Activated T-cell treated with anti-CD3 and anti-CD28 coated beads for 48 hours (primary cell): ENCODE measurements around the gene MMP25.

ENCODE experiments used
- DNase-seq: peaks from one replicate; pipeline ENCODE4 v3.0.0-alpha.2; 2020; ENCODE audit warnings: low read depth

Gene MMP25, protein sequence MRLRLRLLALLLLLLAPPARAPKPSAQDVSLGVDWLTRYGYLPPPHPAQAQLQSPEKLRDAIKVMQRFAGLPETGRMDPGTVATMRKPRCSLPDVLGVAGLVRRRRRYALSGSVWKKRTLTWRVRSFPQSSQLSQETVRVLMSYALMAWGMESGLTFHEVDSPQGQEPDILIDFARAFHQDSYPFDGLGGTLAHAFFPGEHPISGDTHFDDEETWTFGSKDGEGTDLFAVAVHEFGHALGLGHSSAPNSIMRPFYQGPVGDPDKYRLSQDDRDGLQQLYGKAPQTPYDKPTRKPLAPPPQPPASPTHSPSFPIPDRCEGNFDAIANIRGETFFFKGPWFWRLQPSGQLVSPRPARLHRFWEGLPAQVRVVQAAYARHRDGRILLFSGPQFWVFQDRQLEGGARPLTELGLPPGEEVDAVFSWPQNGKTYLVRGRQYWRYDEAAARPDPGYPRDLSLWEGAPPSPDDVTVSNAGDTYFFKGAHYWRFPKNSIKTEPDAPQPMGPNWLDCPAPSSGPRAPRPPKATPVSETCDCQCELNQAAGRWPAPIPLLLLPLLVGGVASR

DNA sequence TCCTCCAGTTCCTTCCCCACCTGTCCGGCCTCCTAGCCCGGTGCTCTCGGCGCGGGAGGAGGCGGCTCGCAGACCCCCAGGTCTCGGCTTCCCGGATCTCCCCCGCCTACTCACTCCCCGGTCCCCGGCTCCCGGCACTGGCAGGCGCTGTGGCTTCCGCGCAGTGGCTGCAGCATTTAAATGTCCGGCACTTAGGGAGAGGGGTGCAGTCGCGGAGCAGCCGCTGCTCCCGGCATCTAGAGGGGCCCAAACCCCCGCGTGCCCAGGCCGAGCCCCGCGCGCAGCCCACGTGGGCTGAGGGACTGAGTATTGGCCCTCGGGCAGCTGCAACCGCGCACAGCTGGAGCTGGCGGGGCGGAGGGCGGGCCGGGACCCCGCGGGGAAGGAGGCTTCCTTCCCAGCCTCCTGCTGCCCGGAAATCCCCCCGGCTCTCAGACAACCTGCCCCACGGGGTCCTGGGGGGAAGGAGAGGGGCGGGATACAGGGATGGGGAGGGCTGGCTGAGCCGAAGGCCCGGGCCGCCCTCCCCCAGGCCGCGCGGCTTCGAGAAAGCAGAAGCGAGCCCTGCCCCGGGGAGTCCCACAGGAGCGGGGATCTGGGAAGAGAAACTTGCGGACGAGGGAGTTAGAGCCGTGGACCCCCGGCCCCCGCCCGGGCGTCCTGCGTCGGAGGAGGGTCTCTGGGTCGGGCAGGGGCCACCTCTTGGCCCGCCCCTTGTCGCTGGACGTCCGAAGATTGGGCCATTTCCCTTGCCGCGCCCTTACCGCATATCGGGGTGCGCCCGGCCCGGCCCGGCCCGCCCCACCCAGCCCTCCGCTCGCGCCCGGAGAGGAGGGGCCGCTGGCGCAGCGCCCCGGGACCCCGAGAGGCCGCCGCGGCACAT lies at the start of gene MMP25:
TSS of gene MMP25 (plus strand) at position 804 of the 883 bp plus-strand sequence. CDS start 357 bp downstream, outside the sequence.
- DNase-seq = no peak

GRCh38 chr16:2999929-3000328 lies 46.4 kb upstream of the MMP25 start:
- DNase-seq = no peak

GRCh38 chr16:3000540-3000939 lies 45.8 kb upstream of the MMP25 start:
- no peak for DNase-seq

- DNase-seq = no peak
Observed at GRCh38 chr16:3001316-3001715, 45.0 kb upstream of the MMP25 start.

DNA sequence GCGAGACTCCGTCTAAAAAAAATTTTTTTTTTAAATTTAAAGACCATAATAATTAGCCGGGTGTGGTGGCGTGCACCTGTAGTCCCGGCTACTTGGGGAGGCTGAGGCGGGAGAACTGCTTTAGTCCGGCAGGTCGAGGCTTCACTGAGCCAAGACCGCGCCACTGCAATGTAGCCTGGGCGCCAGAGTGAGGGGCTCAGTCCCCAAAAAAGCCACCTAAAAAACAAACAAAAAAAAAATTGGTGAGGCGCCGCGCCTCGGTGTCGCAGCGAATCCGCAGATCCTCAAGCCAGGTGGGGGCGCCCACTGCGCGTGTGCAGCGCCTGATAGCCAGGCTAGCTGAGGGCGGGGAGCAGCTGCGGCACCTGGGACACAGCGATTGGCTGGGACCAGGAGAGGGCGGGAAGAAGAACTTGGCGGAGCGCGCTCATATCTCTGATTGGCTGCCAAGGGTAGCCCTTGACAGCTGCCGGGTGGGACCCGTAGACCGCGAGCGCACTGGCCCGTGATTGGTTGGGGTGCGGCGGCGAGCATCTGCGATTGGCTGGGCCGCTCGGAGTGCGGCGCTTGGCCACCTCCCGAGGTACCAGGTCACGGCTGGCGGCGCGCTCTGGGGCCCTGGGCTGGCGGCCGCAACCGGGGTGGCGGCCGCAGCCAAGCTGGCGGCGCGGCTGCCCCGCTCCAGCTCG lies 42.6 kb upstream of the MMP25 start:
- peak; percentile 96 for DNase-seq

DNA sequence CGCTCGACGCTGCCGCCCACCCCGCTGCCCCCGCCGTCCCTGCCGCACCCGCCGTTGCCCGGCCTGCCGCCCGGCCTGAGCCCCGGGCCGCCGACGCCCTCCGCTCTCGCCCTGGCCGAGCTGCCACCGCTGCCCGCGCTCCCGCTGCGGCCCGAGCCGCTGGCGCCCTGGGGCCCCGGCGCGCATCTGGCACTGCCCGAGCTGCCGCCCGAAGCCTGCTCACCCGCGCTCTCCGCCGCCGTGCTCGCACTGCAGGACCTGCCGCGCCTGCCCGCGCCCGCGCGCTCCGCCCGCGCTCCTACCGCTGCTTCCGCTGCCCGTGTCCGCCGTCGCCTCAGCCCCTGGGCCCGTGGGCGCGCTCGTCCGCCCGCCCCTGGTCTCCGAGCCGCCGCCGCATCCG lies 42.0 kb upstream of the MMP25 start:
- no peak for DNase-seq

DNA sequence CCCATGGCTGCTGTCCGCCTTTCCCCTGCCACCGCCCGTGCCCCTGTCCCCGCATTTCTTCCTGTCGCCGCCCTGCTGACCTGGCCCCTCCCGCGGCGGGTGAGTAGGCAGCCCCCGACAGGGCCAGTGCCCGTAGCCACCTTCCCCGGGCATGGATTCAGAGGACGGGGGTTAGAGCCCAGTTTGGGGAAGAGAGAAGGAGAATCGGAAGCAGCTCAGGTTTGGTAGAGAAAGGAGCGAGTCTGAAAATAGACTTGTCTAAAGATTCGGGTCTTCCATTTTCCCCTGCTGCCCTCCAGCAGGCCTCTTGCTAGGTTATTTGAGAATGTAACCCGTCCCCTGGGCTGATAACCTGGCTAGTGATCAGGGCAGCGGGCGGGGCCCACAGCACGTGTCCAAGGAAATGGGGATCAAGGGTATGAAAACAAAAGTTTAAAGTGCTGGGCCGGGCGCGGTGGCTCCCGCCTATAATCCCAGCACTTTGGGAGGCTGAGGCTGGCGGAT lies 41.5 kb upstream of the MMP25 start:
- no peak for DNase-seq

GRCh38 chr16:3007059-3007956 lies 39.1 kb upstream of the MMP25 start:
- DNase-seq = no peak

- DNase-seq = no peak
Observed at GRCh38 chr16:3007957-3008689, 38.2 kb upstream of the MMP25 start.

- no peak for DNase-seq
Observed at GRCh38 chr16:3008690-3009037, 37.7 kb upstream of the MMP25 start.

- DNase-seq = no peak
Observed at GRCh38 chr16:3009568-3010390, 36.6 kb upstream of the MMP25 start.

DNA sequence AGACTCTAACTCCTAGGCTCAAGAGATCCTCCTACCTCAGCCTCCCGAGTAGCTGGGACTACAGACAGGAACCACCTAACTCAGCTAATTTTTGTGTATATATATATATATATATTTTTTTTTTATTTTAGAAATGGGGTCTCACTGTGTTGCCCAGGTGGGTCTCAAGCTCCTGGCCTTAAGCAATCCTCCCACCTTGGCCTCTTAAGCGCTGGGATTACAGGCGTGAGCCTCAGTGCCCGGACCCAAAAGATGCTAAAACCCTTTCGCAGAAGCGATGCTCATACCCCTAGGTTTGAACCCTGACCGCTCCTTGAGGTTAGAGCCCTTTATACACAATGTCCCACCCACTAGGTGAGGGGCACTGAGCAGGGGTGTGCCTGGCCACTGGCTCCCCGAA lies 35.9 kb upstream of the MMP25 start:
- no peak for DNase-seq

GRCh38 chr16:3012246-3012645 lies 34.1 kb upstream of the MMP25 start:
- no peak for DNase-seq

DNA sequence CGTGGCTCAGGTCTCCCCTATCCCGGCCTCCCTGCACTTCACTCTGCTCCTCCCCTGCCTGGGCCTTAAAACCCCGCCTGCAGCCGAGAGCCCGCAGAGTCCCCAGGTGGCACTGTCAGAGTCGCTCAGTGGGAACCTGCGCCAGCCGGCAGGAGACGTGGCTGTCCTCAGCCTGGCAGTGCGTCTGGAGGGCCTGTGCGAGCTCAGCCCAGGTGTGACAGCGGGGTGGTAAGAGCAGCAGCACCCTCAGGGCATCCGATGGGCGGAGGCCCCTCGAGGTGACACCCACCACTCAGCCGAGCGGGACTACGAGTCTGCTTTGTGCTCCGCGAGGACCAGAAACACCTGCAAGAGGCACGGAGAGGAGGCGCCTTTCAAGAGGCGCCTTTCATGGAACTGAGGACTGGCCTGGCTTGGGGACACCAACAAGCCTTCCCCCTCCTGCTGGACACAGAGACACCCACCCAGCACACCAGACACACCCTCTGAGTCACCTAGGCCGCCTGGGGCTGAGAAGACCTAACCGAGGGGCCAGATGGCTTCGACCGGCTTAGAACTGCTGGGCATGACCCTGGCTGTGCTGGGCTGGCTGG lies 33.4 kb upstream of the MMP25 start, which contains the start of gene CLDN9:
TSS of gene CLDN9 (plus strand) at position 96 of the 593 bp plus-strand sequence. CDS start at position 536, 440 bp downstream.
- DNase-seq = no peak

- DNase-seq = no peak
Observed at GRCh38 chr16:3013491-3013951, 32.8 kb upstream of the MMP25 start.

GRCh38 chr16:3013998-3014690 lies 32.2 kb upstream of the MMP25 start:
- no peak for DNase-seq

DNA sequence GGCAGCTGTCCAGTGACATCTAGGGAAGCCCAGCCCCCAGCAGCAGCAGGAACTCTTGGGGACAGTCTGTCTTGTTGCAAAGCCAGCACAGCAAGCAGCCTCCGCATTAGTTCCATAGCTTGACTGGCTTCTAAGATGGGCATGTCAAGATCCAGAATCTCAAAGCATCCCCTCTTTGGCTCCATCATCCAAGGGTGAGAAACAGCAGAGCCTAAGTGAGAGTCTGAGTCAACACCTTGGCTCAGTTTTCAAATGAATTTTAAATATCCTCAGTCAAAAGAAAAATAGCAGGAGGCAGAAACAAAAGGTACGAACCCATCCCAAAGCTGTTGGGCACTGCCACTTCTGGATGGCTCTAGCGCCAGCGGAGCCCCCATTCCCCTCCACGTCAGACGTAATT lies 31.4 kb upstream of the MMP25 start:
- DNase-seq = no peak

DNA sequence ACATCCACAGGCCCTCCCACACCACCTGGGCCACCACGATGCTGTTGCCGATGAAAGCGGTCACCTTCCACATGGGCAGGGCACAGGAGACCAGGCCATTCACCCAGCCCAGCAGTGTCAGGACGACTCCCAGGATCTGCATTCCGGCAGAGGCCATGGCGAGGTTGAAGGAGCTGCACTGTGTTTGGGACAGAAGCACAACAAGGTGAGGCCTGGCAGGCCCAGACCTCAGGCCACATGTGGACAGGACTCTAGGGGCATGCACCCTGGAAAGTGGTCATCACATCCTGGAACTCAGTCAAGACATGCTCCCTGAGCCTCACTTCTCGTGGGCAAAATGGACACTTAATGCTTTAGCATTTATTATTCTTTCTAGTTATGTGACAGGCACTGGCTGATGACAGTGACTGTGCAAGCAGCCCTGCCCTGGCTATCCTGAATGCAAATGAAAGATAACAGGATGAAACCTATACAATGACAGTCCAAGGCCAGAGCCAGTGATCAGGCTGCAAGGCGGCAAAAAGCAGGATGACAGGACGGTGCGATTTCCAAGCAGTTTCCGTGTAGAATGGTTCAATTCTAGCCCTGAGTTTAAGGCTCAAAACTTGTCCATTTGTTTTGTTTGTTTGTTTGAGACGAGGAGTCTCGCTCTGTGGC lies 30.4 kb upstream of the MMP25 start:
- no peak for DNase-seq
